Stimulated activated CD8-positive, alpha-beta memory T cell treated with anti-CD3 and anti-CD28 coated beads, Interleukin-7, amount 100 ng/mL, for 1 hour (primary cell): ENCODE results near the gene SPRED2.

Source experiments
- DNase-seq, 2 donors: peaks; one replicate each; pipeline ENCODE4 v3.0.0-alpha.2; 2020; ENCODE audit warnings: low read depth in 2 of 2

The SPRED2 gene

DNA sequence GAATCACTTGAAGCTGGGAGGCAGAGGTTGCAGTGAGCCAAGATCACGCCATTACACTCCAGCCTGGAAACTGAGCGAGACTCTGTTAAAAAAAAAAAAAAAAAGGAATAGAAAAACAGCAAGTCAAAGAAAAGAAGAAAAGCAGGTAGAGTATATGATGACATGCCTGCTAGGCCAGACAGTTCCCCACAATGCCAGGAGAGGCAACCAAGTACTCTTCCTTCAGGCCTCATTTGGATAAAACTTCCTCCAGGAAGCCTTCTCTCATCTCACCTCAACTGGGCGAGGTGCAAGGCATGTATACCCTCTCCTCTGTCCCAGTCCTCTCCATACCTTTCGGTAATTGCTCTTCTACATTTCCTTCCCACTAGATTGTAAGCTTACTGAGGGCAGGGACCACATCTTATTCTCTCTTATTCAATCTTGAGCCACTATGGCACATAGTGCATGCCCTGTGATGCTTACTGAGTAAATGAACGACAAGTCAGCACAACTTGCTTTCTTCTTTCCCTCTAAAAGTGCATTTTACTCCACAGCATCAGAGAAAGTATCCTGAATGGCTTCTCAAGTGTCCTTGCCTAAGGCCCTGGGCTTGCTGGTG lies 10.1 kb upstream of the SPRED2 start:
- no peak for DNase-seq

DNA sequence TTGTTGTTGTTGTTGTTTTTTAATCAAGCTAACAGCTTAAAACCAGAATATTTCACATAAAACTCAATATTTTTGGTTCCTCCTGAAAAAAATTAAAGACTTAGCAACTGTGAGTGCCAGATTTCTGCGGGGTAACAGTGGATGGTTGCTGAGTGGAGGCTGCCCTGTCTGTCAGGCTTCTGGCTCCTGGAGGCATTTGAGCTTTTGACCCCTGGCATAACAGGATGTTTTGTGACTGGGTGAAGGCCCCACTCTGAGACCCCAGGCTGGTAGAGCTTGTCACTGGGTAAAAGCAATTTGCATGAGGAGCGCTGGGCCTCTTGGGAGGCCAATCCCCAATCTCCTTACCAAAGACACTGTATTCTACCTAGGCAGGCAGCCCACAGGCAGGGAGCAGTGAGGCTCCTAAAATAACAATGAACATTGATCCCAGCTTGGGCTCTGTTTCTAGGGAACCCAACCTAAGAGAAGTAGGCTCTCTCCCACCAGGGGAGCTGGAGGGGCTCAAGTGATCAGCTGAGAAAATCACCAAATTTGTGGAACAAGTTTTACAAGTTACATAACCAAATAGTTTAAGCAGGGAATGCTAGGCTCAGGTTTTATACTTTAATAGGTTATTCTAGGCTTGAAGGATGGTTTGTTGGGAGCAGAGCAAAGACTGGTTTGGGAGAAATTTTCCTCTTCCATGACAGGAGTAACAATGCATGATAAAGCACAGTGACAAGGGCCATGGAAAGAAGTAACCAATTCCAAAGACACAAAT lies 5.9 kb upstream of the SPRED2 start:
- no peak for DNase-seq

GRCh38 chr2:65437392-65438135 lies 5.2 kb upstream of the SPRED2 start:
- no peak for DNase-seq

DNA sequence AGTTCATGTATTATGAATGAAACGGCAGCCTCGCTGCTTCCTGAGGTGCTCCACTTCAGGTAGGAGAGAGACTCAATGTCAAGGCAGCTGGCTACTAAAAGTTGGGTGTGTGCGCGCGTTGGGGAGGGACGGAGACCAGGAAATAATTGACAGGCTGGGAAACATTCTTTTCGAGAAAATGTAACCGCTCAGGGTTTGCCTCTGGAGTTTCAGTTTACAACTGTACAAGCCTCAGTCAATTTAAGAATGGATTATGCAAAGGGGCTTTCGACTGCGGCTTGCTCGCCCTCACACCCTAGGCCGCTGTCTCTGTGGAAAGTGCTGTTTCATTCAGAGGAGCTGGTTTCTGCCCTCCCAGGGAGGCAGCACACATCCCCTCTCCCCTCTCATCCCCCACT lies 4.4 kb upstream of the SPRED2 start:
- no peak for DNase-seq

DNA sequence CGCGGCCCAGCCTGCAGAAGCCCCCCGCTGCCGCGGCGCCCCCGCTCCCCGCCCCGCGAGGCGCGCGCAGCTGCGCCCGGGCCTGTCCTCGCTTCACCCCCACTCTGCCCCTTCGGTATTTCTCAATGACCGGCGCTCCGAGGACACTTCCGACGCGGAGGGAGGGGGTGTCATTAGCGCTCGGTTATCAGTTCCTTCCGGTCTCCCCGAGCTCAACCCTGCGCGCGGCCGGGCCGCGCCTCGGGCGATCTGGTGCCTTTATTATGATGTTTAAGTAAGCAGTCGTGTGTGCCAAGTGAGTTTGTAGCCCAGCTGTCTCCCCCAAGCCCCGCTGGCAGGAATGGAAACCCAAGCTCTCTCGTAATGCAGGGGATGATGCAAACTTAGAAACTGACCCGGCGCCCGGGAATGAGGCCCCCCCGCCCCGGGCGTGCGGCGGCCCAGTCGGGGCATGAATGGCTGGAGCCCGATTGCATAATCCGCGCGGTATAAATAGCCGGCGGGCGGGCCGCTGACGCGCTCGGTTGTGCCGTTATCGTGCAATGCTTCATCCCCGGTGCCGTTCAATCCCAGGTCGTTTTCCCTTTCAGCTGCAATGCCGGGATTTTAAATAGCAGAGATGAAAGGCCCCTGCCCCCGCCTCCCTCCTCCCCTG lies 3.9 kb upstream of the SPRED2 start:
- DNase-seq, result no peak

GRCh38 chr2:65435625-65436168 lies 3.3 kb upstream of the SPRED2 start:
- DNase-seq, result no peak

- no peak for DNase-seq
Observed at GRCh38 chr2:65434592-65435241, 2.3 kb upstream of the SPRED2 start.

- DNase-seq, result no peak
Observed at GRCh38 chr2:65431421-65432226, 775 bp downstream of the SPRED2 start.

DNA sequence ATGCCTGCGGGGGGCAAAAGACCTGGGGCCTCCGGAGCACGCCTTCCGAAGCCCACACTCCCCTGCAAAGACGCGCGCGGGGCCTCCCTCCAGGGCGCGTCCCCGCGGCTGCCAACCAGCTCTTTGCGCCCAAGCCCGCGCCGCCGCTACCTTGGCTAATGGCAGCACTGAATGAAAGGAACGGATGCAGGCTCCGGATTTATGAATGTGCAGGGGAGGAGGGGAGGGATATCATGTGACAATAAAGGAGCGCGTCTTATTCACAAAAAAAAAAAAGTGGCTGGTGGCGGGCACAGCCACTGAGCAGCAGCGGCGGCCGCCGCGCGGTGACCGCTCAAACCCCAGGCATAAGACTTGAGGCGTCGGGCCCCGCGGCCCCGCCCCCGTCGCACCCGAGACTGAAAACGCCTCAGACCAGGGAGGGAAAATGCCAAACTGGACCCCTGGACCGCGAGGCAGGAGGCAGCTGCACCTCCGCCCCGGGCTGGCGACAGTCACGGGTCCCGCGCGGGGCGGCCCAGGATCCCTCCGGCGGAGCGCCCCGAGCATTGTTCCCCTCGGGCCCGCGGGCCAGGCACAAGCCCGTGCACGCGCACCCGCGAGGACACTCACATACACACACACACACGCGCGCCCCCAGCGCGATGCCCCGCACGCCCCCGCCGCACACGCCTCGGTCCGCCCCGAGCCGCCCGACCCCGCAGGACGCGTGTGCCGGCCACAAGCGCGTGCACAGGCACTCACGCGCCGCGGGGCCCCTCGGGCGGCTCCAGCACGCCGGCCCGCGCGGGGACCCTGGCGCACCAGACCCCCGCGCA lies 1.6 kb downstream of the SPRED2 start:
- no peak for DNase-seq

GRCh38 chr2:65429786-65430602 lies 2.4 kb downstream of the SPRED2 start:
- no peak for DNase-seq

GRCh38 chr2:65427532-65427931 lies 4.9 kb downstream of the SPRED2 start:
- no peak for DNase-seq

- DNase-seq, result no peak
Observed at GRCh38 chr2:65425276-65425675, 7.1 kb downstream of the SPRED2 start.

DNA sequence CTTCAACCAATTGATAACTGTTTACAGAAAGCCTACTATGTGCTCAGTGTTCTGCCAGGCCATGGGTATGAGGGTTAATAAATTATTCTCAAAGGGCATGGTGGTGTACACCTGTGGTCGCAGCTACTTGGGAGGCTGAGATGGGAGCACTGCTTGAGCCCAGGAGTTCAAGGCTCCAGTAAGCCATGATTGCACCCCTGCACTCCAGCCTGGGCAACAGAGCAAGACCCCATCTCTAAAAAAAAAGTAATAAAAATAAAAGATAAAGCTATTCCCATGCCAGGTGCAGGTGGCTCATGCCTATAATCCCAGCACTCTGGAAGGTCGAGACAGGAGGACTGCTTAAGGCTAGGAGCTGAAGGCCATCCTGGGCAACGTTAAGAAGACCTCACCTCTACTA lies 8.0 kb downstream of the SPRED2 start:
- DNase-seq, result no peak

- no peak for DNase-seq
Observed at GRCh38 chr2:65421432-65421748, 11.0 kb downstream of the SPRED2 start.

DNA sequence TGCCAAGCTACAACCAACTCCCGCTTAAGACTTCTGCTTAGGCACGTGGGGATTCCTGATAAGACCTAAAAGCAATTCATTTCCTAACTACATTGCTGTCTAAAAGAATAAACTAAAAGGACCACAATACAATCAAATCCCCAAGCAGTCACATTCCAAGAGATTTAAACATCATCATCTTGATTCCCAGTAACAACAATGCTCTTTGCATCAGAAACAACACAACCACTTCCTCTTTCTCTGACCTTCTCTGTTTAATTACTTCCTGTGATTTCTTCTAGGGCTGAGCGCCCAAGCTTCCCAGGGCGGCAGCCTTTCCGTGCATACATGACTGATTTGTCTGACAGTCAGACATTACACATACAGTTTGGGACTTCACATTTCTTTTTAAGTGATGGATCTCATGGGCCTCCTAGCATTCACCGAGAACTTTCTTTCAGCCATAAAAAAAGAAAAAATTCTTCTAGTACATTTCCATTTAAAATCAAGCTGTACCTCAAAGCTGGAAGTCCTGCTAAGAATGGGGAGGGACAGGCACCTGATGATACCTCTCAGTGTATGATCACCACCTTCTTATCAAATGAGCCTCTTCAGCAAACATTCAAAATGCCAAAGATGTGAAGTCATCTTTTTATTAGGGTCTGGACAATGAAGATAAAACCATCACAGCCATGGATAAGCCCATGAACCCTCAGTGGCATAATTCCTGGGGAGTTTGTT lies 11.5 kb downstream of the SPRED2 start:
- no peak for DNase-seq

- no peak for DNase-seq
Observed at GRCh38 chr2:65417509-65418085, 14.8 kb downstream of the SPRED2 start.

DNA sequence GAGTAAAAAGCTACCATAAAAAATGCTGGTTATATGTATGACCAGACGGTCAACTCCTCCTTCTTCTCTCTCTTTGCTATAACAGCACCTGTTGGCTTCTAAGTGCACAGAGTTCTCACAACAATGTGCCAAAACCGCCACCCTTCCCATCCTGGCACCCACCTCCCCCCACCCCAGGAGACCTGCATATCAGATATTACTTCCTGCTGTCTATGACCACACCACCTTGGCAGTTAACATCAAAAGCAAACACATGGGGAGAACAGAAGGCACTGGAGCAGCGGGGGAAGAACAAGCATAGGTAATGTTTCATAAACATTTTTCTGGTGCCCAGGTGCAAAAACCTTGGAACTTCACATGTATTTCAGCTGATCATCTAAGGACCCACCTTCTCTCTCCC lies 15.5 kb downstream of the SPRED2 start:
- DNase-seq, result no peak

DNA sequence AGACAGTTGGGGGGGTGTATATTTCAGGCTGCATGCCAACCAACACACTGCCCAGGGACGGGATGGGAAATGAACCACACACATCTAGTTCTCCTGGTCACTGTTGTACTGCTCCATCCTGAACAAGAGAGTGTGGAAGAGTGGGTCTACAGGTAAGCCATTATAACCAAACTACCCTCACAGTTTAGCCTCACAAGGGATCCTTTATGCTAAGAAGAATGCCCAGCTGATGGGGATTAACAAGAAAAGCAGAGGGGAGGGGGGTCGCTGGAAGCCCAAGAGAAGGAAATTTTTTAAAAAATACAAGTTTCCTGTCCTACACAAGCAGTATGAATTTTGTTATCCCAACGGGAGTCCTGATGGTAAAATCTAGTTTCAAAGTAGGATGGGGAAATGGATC lies 16.1 kb downstream of the SPRED2 start:
- no peak for DNase-seq
